Breast epithelium (tissue), 4 donors: Measurements from ENCODE around the gene FKTN. TPM values are rescaled to one million over a fixed set of nuclear protein-coding genes. Genes with fewer than 3 reads are reported as not detected.
"Not testable (repeated sequence)": the region's sequence is repeated elsewhere in the genome, so short reads cannot be mapped to it uniquely, and the experiment has no call there.

Source experiments
- DNase-seq, 2 donors: peaks; one replicate each; pipeline ENCODE4 v3.0.0-alpha.2; 2019; ENCODE audit warnings: low spot score in 2 of 2
- H3K27ac ChIP-seq, 2 donors: fragments of 200-600 bp; sonication (generic) in 1 of 2; one replicate each; pipeline ENCODE4 v1.5.1; 2016 to 2019; ENCODE audit warnings: mild to moderate bottlenecking in 1 of 2
- H3K27me3 ChIP-seq, 2 donors: fragments of 200-600 bp; sonication (generic) in 1 of 2; one replicate each; pipeline versions ENCODE4 v1.5.1 to v1.6.0; 2017 to 2019; ENCODE audit warnings: control low read depth in 1 of 2, mild to moderate bottlenecking in 1 of 2
- H3K36me3 ChIP-seq: fragments of 200-600 bp; one replicate; pipeline ENCODE4 v1.5.1; 2019
- H3K4me1 ChIP-seq, 2 donors: fragments of 200-600 bp; sonication (generic); one replicate each; pipeline ENCODE4 v1.5.1; 2016 to 2019; ENCODE audit warnings: control low read depth in 1 of 2
- H3K4me3 ChIP-seq, 3 donors: fragments of 200-600 bp; sonication (generic); 1 replicate in 2 of 3; 2 replicates in 1 of 3; pipeline ENCODE4 v1.5.1; 2016 to 2019; ENCODE audit warnings: mild to moderate bottlenecking in 3 of 3, moderate library complexity in 2 of 3
- H3K9me3 ChIP-seq, 2 donors: fragments of 200-600 bp; sonication (generic) in 1 of 2; one replicate each; pipeline ENCODE4 v1.5.1; 2016 to 2019; ENCODE audit warnings: control low read depth in 1 of 2
- POLR2A ChIP-seq: fragments of 450-650 bp; IDR thresholded peaks from one replicate; pipeline ENCODE4 v1.6.1; 2016; ENCODE audit warnings: antibody characterized with exemption, mild to moderate bottlenecking, moderate library complexity
- POLR2AphosphoS5 ChIP-seq, 3 donors: sonication (generic); formaldehyde crosslinking; IDR thresholded peaks; one replicate each; pipeline ENCODE4 v1.6.1; 2017; ENCODE audit warnings: antibody characterized with exemption in 3 of 3
- intact Hi-C: fragments of 100-400 bp; cut with DNase I; formaldehyde crosslinking; loops from one replicate; pipeline ENCODE4 v1.15.1; 2023; ENCODE audit warnings: low total_unique reads
- total RNA-seq, 3 donors: library from RNA; depleted of rRNA; stranded (reverse); fragments of >200 nt; gene quantifications; one replicate each; pipeline ENCODE4 v1.1.0, GENCODE V29; 2016
- TF ChIP-seq, protein P1 (sequence below), 3 donors: fragments of 450-650 bp; IDR thresholded peaks; one replicate each; pipeline ENCODE4 v1.5.1; 2016 to 2017; ENCODE audit warnings: antibody characterized with exemption in 3 of 3, mild to moderate bottlenecking in 3 of 3, moderate library complexity in 3 of 3

Gene FKTN
- total RNA-seq, 3 donors from 2014 or later, result 9.4 to 29.0 (median 12.1) TPM

DNA sequence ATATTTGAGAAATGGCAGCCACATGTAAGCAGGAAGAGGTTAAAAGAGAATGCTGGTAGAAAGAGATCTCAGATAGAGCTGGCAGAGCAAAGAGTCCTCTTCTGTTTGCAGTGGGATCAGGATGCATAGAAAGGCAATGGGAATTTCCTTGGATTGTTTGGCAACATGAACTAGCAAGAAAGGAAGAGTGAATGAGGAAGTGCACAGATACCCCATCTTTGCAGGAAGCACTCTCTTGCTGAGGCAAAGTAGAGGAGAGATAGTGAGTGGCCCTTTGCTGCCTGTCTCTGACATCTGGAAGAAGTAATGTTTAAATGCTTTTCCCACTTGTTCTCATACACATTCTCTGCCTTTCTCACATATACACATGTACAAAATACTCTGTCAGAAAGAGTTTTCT lies 14.5 kb downstream of the FKTN start:
- no peaks in the 10 kb centered on the region for H3K36me3 ChIP-seq
- intact Hi-C loops, result no loop called here
- DNase-seq, result no peak
- no peaks in the 10 kb centered on the region for H3K4me1 ChIP-seq
- no peaks in the 10 kb centered on the region for H3K27me3 ChIP-seq
- H3K9me3 ChIP-seq, result peaks cover 5 to 20% of the 10 kb centered on the region in 2 donors
- no peak for TF ChIP-seq POLR2AphosphoS5 (IDR thresholded peaks at IDR 0.05)
- TF ChIP-seq, protein P1, sequence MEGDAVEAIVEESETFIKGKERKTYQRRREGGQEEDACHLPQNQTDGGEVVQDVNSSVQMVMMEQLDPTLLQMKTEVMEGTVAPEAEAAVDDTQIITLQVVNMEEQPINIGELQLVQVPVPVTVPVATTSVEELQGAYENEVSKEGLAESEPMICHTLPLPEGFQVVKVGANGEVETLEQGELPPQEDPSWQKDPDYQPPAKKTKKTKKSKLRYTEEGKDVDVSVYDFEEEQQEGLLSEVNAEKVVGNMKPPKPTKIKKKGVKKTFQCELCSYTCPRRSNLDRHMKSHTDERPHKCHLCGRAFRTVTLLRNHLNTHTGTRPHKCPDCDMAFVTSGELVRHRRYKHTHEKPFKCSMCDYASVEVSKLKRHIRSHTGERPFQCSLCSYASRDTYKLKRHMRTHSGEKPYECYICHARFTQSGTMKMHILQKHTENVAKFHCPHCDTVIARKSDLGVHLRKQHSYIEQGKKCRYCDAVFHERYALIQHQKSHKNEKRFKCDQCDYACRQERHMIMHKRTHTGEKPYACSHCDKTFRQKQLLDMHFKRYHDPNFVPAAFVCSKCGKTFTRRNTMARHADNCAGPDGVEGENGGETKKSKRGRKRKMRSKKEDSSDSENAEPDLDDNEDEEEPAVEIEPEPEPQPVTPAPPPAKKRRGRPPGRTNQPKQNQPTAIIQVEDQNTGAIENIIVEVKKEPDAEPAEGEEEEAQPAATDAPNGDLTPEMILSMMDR (IDR thresholded peaks at IDR 0.05), result no peak
- TF ChIP-seq POLR2A, result no peak
- H3K27ac ChIP-seq, result no peak overlapping the region
- H3K4me3 ChIP-seq, result no peak overlapping the region

- intact Hi-C loops, H3K36me3 ChIP-seq, H3K4me3 ChIP-seq, H3K27ac ChIP-seq, H3K9me3 ChIP-seq, DNase-seq, H3K27me3 ChIP-seq, H3K4me1 ChIP-seq: not testable (repeated sequence)
Observed at GRCh38 chr9:105579952-105580351, 22.0 kb downstream of the FKTN start.

GRCh38 chr9:105581550-105581949 lies 23.6 kb downstream of the FKTN start:
- H3K9me3 ChIP-seq, H3K36me3 ChIP-seq, intact Hi-C loops, H3K27ac ChIP-seq, H3K4me3 ChIP-seq, H3K4me1 ChIP-seq, H3K27me3 ChIP-seq, DNase-seq: not testable (repeated sequence)

DNA sequence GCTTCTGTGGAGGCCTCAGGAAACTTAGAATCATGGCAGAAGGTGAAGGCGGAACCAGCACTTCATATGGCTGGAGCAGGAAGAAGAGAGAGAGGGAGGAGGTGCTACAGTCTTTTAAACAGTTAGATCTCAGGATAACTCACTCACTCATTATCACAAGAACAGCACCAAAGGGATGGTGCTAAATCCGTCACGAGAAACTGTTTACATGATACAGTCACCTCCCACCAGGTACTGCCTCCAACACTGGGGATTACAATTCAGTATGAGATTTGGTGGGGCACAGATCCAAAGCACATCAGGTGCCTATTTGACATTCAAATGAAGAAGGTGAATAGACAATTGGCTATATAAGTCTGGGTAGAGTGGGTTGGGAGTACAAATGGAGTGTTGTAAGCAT lies 35.2 kb downstream of the FKTN start:
- no peaks in the 10 kb centered on the region for H3K36me3 ChIP-seq
- DNase-seq, result no peak

GRCh38 chr9:105608721-105609598 lies 51.0 kb downstream of the FKTN start:
- H3K27ac ChIP-seq, result no peak overlapping the region
- H3K36me3 ChIP-seq, result peaks cover 5% of the 10 kb centered on the region
- H3K4me1 ChIP-seq, result no peaks in the 10 kb centered on the region
- intact Hi-C loops, result no loop called here
- no peaks in the 10 kb centered on the region for H3K9me3 ChIP-seq
- H3K4me3 ChIP-seq, result no peak overlapping the region
- no peaks in the 10 kb centered on the region for H3K27me3 ChIP-seq
- DNase-seq, result no peak
- TF ChIP-seq, protein P1 (IDR thresholded peaks at IDR 0.05), result peak; percentile 33 to 62 (median 47)
- no peak for TF ChIP-seq POLR2A
- TF ChIP-seq POLR2AphosphoS5 (IDR thresholded peaks at IDR 0.05), result no peak

More for the DNA sequence above, 35.2 kb downstream of the FKTN start:
- H3K4me3 ChIP-seq, result no peak overlapping the region
- no peak overlapping the region for H3K27ac ChIP-seq
- H3K4me1 ChIP-seq, result no peaks in the 10 kb centered on the region
- no peaks in the 10 kb centered on the region for H3K27me3 ChIP-seq
- peaks cover 10 to 12% of the 10 kb centered on the region in 2 donors for H3K9me3 ChIP-seq
- TF ChIP-seq POLR2A, result no peak
- TF ChIP-seq, protein P1 (IDR thresholded peaks at IDR 0.05), result no peak
- TF ChIP-seq POLR2AphosphoS5 (IDR thresholded peaks at IDR 0.05), result no peak
- intact Hi-C loops, result no loop called here

DNA sequence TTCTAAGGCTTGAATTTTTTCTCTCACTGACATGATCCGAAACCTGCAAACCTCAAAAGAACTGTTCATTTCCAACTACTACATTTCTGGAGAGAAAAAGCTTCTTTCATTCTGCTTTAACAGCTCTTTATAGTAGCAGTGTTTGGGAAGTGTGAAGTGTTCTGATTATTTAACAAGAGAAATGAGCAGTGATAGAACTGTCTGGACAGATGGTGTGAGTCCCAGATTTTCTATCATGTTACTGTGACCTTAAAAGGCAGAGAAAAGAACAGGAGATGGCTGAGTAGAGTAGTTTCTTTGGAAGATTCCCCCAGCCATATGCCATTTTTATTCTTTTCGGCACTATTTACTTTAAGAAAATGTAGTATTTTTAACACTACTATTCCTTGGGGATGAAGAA lies 63.1 kb downstream of the FKTN start:
- DNase-seq, result no peak
- intact Hi-C loops, result no loop called here
- TF ChIP-seq POLR2AphosphoS5 (IDR thresholded peaks at IDR 0.05) (no peak), POLR2A (no peak)
- TF ChIP-seq, protein P1 (IDR thresholded peaks at IDR 0.05), result no peak

More for the DNA sequence above, 63.1 kb downstream of the FKTN start:
- H3K9me3 ChIP-seq, result no peaks in the 10 kb centered on the region
- no peak overlapping the region for H3K27ac ChIP-seq
- H3K4me1 ChIP-seq, result no peaks in the 10 kb centered on the region
- no peaks in the 10 kb centered on the region for H3K27me3 ChIP-seq
- no peaks in the 10 kb centered on the region for H3K36me3 ChIP-seq
- no peak overlapping the region for H3K4me3 ChIP-seq
